Esophagus muscularis mucosa (tissue), 4 donors: Measurements from ENCODE around the gene RRBP1. TPM values are rescaled to one million over a fixed set of nuclear protein-coding genes. Genes with fewer than 3 reads are reported as not detected.

Source experiments
- DNase-seq: peaks from one replicate; pipeline ENCODE4 v3.0.0-alpha.2; 2017; ENCODE audit errors: extremely low spot score
- H3K27ac ChIP-seq, 4 donors: fragments of 200-600 bp; sonication (generic); replicated peaks in 1 of 4; 1 replicate in 3 of 4; 2 replicates in 1 of 4; pipeline ENCODE4 v1.5.1; 2016 to 2019; ENCODE audit warnings: mild to moderate bottlenecking in 1 of 4
- H3K27me3 ChIP-seq, 4 donors: fragments of 200-600 bp; sonication (generic); one replicate each; pipeline versions ENCODE4 v1.5.1 to v1.6.0; 2016 to 2019
- H3K36me3 ChIP-seq, 4 donors: fragments of 200-600 bp; sonication (generic); one replicate each; pipeline ENCODE4 v1.5.1; 2016 to 2019
- H3K4me1 ChIP-seq, 4 donors: fragments of 200-600 bp; sonication (generic); one replicate each; pipeline ENCODE4 v1.5.1; 2016 to 2019
- H3K4me3 ChIP-seq, 4 donors: fragments of 200-600 bp; sonication (generic); 1 replicate in 2 of 4; 2 replicates in 2 of 4; pipeline ENCODE4 v1.5.1; 2016 to 2019; ENCODE audit warnings: mild to moderate bottlenecking in 4 of 4, moderate library complexity in 1 of 4
- H3K9me3 ChIP-seq, 4 donors: fragments of 200-600 bp; sonication (generic); 1 replicate in 3 of 4; 2 replicates in 1 of 4; pipeline ENCODE4 v1.5.1; 2016 to 2019
- EP300 ChIP-seq: sonication (generic); formaldehyde crosslinking; IDR thresholded peaks from one replicate; pipeline ENCODE4 v1.6.1; 2017; ENCODE audit warnings: antibody characterized with exemption
- POLR2A ChIP-seq: fragments of 450-650 bp; IDR thresholded peaks from one replicate; pipeline ENCODE4 v1.6.1; 2017; ENCODE audit warnings: antibody characterized with exemption, moderate library complexity, mild to moderate bottlenecking, low read depth
- POLR2AphosphoS5 ChIP-seq, 2 donors: sonication (generic); formaldehyde crosslinking; IDR thresholded peaks; one replicate each; pipeline ENCODE4 v1.6.1; 2017; ENCODE audit warnings: antibody characterized with exemption in 2 of 2
- WGBS: methylation state at CpG from one replicate; pipeline ENCODE4 v1.1.5; 2018; 5-methylcytosine and 5-hydroxymethylcytosine counted together
- intact Hi-C: fragments of 100-400 bp; cut with DNase I; formaldehyde crosslinking; loops from one replicate; pipeline ENCODE4 v1.15.1; 2023
- total RNA-seq, 4 donors: library from RNA; depleted of rRNA; stranded (reverse); fragments of >200 nt; gene quantifications; one replicate each; pipeline versions ENCODE4 v1.1.0 to v1.2.1, GENCODE V29; 2016
- TF ChIP-seq, protein P1 (sequence below), 3 experiments: fragments of 200-600 bp in 2 of 3; fragments of 450-650 bp in 1 of 3; sonication (generic) in 2 of 3; IDR thresholded peaks; one replicate each; pipeline ENCODE4 v1.5.1; 2017 to 2019; ENCODE audit warnings: antibody characterized with exemption in 3 of 3, mild to moderate bottlenecking in 2 of 3, moderate library complexity in 1 of 3

Gene RRBP1
- total RNA-seq, 4 donors from 2014 or later: 61.5 to 86.6 (median 65.4) TPM

- H3K4me3 ChIP-seq: no peak overlapping the region
- no peaks in the 10 kb centered on the region for H3K36me3 ChIP-seq
- intact Hi-C loops: no loop called here
- DNase-seq: no peak
- WGBS: 77% methylated on average over 4 of the region's 4 CpGs
- no peaks in the 10 kb centered on the region for H3K9me3 ChIP-seq
- H3K27me3 ChIP-seq: no peaks in the 10 kb centered on the region
- H3K4me1 ChIP-seq: no peaks in the 10 kb centered on the region
- no peak overlapping the region for H3K27ac ChIP-seq
- TF ChIP-seq POLR2AphosphoS5 (IDR thresholded peaks at IDR 0.05) (no peak), POLR2A (no peak), EP300 (no peak)
- TF ChIP-seq, protein P1, sequence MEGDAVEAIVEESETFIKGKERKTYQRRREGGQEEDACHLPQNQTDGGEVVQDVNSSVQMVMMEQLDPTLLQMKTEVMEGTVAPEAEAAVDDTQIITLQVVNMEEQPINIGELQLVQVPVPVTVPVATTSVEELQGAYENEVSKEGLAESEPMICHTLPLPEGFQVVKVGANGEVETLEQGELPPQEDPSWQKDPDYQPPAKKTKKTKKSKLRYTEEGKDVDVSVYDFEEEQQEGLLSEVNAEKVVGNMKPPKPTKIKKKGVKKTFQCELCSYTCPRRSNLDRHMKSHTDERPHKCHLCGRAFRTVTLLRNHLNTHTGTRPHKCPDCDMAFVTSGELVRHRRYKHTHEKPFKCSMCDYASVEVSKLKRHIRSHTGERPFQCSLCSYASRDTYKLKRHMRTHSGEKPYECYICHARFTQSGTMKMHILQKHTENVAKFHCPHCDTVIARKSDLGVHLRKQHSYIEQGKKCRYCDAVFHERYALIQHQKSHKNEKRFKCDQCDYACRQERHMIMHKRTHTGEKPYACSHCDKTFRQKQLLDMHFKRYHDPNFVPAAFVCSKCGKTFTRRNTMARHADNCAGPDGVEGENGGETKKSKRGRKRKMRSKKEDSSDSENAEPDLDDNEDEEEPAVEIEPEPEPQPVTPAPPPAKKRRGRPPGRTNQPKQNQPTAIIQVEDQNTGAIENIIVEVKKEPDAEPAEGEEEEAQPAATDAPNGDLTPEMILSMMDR (IDR thresholded peaks at IDR 0.05): no peak
Measured at GRCh38 chr20:17726902-17727301, 44.9 kb upstream of the RRBP1 start.

DNA sequence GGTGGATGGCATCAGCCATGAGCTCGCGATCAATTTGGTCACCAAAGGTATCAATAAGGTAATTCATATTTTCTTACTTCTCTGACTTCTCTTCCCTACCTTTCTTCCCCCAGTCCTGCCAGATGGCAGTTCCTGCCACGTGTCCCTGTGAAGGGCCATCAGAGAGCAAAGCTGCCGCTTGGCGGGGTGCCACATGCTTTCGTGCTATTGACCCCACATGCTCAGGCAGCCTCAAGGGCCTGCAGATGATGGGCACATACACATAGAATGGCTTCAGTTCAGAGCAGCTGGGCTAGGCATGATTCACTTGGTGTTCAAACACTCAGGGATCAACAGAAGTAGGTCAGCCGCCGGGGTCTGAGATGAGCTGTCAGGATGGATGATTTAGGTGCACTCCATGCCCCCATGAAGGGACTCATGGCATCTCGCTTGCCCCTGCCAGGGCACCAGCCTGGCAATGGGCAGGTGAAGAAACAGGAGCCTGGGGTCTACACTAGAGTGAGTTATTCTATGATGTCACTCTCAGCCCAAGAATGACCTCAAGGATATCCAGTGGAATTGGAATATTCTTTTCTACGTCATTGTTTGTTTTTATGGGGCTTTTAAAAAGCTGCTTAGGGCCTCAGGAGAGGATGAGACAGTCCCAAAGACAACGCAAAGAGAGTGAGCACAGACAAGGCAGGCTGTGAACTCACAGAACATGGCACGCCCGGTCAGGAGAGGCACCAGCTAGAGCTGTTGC, 43.2 kb upstream of the RRBP1 start:
- WGBS: 89% methylated on average over 13 of the region's 13 CpGs

DNA sequence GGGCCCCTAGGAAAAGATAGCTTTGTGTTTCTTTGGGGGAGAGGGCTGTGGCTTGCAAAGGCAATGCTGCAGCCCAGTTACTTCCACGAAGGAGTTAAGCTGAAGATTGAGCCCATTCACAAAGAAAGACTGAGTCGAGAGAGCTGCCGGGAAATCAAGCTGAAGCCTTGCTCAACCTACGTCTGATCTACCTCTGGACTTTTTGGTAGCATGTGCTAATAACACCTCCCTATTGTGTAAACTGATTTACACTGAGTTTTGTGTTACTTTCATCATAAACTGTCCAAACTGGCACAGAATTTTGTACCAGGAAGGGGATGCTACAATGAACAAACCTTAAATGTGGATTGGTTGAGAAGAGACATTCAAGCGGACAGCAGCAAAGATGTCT, 41.3 kb upstream of the RRBP1 start:
- 96% methylated on average over 5 of the region's 5 CpGs for WGBS
- Histone ChIP-seq H3K9me3 (no peaks in the 10 kb centered on the region), H3K27ac (no peak overlapping the region), H3K36me3 (no peaks in the 10 kb centered on the region), H3K4me3 (no peak overlapping the region), H3K27me3 (no peaks in the 10 kb centered on the region), H3K4me1 (no peaks in the 10 kb centered on the region)
- DNase-seq: no peak
- no peak for TF ChIP-seq POLR2A
- TF ChIP-seq, protein P1 (IDR thresholded peaks at IDR 0.05): no peak
- no peak for TF ChIP-seq EP300
- TF ChIP-seq POLR2AphosphoS5 (IDR thresholded peaks at IDR 0.05): no peak
- intact Hi-C loops: no loop called here

More for the DNA sequence above, 43.2 kb upstream of the RRBP1 start:
- intact Hi-C loops: no loop called here
- no peaks in the 10 kb centered on the region for H3K9me3 ChIP-seq
- no peaks in the 10 kb centered on the region for H3K4me1 ChIP-seq
- H3K4me3 ChIP-seq: no peak overlapping the region
- TF ChIP-seq POLR2AphosphoS5 (IDR thresholded peaks at IDR 0.05) (no peak), POLR2A (no peak)
- TF ChIP-seq, protein P1 (IDR thresholded peaks at IDR 0.05): no peak
- no peak overlapping the region for H3K27ac ChIP-seq
- H3K27me3 ChIP-seq: no peaks in the 10 kb centered on the region
- no peaks in the 10 kb centered on the region for H3K36me3 ChIP-seq
- DNase-seq: no peak

DNA sequence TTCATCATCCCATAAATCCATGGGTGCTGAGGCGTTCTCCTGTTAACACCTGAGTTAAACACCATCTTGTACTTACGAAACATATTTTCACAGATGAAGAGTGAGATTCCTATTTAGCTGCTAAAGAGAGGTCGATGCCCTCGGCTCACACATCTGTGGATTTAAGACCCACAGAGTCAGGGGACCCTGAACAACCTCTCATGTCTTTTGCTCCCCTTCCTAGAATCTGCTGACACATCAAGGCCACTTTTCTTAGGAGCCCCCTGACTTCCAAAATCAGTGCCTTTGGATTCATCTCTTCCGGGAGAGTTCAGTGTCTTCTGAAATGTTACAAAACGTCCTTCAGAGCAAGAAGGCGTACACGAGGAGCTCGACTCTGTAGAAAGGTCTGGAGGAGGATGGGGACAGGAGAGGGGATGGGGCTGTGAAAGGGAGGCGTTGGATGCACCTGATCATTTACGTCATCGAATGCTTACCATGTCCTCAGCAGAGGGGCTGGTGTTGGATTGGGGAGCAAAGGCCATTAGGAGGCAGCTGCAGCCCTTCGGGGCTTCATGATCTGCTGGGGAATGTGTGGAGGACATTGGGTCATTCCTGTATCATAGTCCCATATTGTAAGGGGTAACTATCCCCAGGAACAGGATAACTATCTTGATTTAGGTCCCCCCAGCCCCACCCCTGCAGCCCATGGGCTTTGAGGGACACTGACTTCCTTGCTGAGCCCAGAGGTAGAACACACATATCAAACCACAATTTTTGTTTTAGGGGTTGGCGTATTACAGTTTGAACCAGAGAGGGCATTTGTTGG, 40.7 kb upstream of the RRBP1 start:
- Histone ChIP-seq H3K27ac (no peak overlapping the region), H3K4me3 (no peak overlapping the region), H3K27me3 (no peaks in the 10 kb centered on the region), H3K9me3 (no peaks in the 10 kb centered on the region), H3K36me3 (no peaks in the 10 kb centered on the region), H3K4me1 (no peaks in the 10 kb centered on the region)
- intact Hi-C loops: no loop called here
- TF ChIP-seq POLR2A (no peak), EP300 (no peak), POLR2AphosphoS5 (IDR thresholded peaks at IDR 0.05) (no peak)
- TF ChIP-seq, protein P1 (IDR thresholded peaks at IDR 0.05): no peak
- WGBS: 85% methylated on average over 14 of the region's 14 CpGs
- DNase-seq: no peak
